Measurements from ENCODE around the gene HPCAL4. TPM values are rescaled to one million over a fixed set of nuclear protein-coding genes. Genes with fewer than 3 reads are reported as not detected.

HPCAL4 gene
- total RNA-seq, 4 donors from 2014 or later, result not detected

DNA sequence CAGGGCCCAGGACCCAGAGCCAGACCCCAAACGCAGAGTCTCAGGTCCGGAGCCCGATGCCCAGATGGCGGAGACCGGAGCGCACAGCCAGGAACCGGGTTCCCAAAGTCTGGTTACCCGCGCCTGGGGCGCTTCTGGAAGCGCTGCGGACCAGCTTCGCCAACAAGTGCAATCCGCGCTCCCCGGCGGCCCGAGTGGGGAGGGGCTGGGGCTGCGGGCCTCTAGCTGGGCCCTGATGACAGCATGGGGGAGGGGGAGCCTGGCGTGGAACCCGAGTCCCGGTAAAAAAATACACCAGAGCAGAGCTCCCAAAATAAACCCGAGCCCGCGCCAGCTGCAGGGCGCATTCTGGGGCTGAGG lies 19.8 kb downstream of the HPCAL4 start:
- TF ChIP-seq, protein P1, sequence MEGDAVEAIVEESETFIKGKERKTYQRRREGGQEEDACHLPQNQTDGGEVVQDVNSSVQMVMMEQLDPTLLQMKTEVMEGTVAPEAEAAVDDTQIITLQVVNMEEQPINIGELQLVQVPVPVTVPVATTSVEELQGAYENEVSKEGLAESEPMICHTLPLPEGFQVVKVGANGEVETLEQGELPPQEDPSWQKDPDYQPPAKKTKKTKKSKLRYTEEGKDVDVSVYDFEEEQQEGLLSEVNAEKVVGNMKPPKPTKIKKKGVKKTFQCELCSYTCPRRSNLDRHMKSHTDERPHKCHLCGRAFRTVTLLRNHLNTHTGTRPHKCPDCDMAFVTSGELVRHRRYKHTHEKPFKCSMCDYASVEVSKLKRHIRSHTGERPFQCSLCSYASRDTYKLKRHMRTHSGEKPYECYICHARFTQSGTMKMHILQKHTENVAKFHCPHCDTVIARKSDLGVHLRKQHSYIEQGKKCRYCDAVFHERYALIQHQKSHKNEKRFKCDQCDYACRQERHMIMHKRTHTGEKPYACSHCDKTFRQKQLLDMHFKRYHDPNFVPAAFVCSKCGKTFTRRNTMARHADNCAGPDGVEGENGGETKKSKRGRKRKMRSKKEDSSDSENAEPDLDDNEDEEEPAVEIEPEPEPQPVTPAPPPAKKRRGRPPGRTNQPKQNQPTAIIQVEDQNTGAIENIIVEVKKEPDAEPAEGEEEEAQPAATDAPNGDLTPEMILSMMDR (IDR thresholded peaks at IDR 0.05), result no peak
- no peak for TF ChIP-seq POLR2A (IDR thresholded peaks at IDR 0.05)
- intact Hi-C loops (cut with DNase I; ENCODE audit: low total_unique reads), result no loop called here
- WGBS, 2 donors, result 0 to 3% methylated on average over 10 to 22 of the region's 26 CpGs
- no peak for DNase-seq (ENCODE audit: low spot score in 2 of 2)
- peak overlapping the region; percentile 27 for H3K4me3 ChIP-seq (ENCODE audit: low read depth, poor library complexity, severe bottlenecking)

DNA sequence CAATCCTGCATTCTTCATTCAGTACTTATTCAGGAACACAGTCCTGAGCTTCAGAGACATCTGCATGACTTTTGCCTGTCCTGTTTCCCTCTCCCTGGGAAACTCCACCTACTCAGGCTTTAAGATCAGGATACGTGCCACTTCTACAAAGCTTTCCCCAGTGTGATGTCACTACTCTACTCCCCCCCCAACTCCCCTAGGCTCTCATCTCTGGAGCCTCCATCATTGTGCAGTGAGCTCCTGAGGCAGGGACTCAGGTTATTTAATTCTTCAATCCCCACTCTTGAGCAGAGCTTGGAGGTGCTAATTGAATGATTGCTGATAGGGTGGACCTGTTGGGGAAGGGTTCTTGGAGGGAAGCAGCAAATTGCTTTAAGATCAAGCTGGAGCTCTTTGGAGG lies 20.5 kb downstream of the HPCAL4 start:
- intact Hi-C loops (cut with DNase I; ENCODE audit: low total_unique reads), result no loop called here
- 37 to 47% methylated on average over 1 of the region's 1 CpG for WGBS, 2 donors
- H3K4me3 ChIP-seq (ENCODE audit: low read depth, poor library complexity, severe bottlenecking), result no peak overlapping the region
- no peak for TF ChIP-seq POLR2A (IDR thresholded peaks at IDR 0.05)
- TF ChIP-seq, protein P1 (IDR thresholded peaks at IDR 0.05), result no peak
- no peak for DNase-seq (ENCODE audit: low spot score in 2 of 2)

DNA sequence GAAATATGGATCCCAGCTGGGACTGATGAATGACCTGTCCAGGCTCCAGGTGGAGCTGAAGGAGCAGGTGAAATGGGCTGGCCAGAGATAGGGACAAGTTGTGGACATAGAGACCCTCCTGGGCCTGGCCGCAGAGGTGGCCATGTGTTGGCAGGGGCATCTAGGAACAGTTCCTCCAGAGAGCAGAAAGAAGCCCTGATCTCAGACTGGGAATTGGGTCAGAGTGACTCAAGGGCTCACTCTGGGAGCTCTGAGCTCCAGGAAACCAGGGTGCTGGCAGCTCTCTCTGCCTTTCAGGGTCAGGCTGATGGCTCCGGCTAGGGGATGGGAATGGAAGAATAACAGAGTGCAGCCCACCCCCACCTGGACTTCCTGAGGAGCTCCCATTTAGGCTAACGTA lies 22.3 kb downstream of the HPCAL4 start:
- no peak overlapping the region for H3K4me3 ChIP-seq (ENCODE audit: low read depth, poor library complexity, severe bottlenecking)
- WGBS, 2 donors, result 88 to 93% methylated on average over 3 of the region's 3 CpGs
- DNase-seq (ENCODE audit: low spot score in 2 of 2), result no peak
- TF ChIP-seq, protein P1 (IDR thresholded peaks at IDR 0.05), result no peak
- no peak for TF ChIP-seq POLR2A (IDR thresholded peaks at IDR 0.05)
- intact Hi-C loops (cut with DNase I; ENCODE audit: low total_unique reads), result no loop called here

DNA sequence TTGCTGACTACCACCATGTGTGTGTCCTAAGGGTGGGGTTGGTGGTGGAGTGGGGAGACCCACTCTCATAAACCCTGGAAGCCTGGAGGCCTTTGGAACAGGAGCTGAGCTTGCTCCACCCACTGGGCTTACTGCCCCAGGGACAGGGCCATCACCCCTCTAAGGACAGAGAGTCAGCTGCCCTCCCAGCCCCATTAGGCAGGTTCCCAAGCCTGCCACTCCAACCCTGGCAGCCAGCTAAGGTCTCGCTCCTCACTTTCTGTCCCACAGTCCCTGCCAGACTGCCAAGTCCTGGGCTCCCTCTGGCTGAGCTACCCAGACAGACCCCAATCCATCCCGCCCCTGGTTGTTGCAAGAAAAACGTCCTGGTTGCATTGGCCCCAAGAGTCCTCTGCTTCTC lies 23.1 kb downstream of the HPCAL4 start:
- TF ChIP-seq POLR2A (IDR thresholded peaks at IDR 0.05), result no peak
- TF ChIP-seq, protein P1 (IDR thresholded peaks at IDR 0.05), result no peak
- 87 to 92% methylated on average over 3 of the region's 3 CpGs for WGBS, 2 donors
- intact Hi-C loops (cut with DNase I; ENCODE audit: low total_unique reads), result no loop called here
- DNase-seq (ENCODE audit: low spot score in 2 of 2), result no peak
- H3K4me3 ChIP-seq (ENCODE audit: low read depth, poor library complexity, severe bottlenecking), result no peak overlapping the region

DNA sequence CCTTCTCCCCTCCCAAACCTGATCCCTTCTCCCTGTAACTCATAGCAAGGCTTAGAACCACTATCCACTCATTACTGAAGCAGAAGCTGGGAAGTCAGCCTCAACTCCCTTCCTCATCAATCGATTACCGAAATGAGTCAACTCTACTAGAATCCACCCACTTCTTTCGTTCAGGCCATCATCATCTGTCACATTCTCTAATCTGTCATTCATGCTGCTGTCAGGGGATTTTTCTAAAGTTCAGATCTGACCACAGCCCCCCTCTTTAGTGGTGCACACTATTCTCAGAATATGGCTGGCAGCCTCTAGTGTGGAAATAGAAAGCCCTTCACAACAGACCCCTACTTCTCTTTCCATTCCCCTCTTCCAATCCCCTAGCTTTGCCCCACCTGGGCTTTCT lies 24.5 kb downstream of the HPCAL4 start:
- intact Hi-C loops (cut with DNase I; ENCODE audit: low total_unique reads), result no loop called here
- 89 to 91% methylated on average over 3 of the region's 3 CpGs for WGBS, 2 donors
- TF ChIP-seq, protein P1 (IDR thresholded peaks at IDR 0.05), result no peak
- TF ChIP-seq POLR2A (IDR thresholded peaks at IDR 0.05), result no peak
- no peak for DNase-seq (ENCODE audit: low spot score in 2 of 2)
- H3K4me3 ChIP-seq (ENCODE audit: low read depth, poor library complexity, severe bottlenecking), result no peak overlapping the region

DNA sequence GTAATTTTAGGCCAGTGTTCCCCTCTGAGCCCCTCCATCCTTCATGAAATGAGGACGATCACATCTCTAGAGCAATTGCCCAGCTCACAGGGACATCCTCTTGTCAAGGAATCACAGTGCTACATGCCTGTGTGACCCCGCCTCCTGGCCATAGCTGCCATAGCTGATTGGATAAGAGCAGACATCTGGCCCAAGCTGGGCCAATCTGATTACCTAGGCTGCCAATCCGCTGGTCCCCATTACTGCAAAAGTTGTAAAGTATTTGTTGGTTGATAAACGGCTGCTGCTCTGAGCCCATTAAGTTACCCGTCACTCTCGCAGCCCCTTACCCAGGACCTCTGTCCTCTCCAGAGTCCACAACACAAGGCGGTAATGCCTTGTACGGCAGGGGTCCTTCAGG lies 27.7 kb downstream of the HPCAL4 start:
- intact Hi-C loops (cut with DNase I; ENCODE audit: low total_unique reads), result no loop called here
- H3K4me3 ChIP-seq (ENCODE audit: low read depth, poor library complexity, severe bottlenecking), result no peak overlapping the region
- 86 to 90% methylated on average over 8 of the region's 8 CpGs for WGBS, 2 donors

More for the DNA sequence above, 27.7 kb downstream of the HPCAL4 start:
- no peak for DNase-seq (ENCODE audit: low spot score in 2 of 2)
- TF ChIP-seq, protein P1 (IDR thresholded peaks at IDR 0.05), result no peak
- TF ChIP-seq POLR2A (IDR thresholded peaks at IDR 0.05), result no peak
